Measurements from ENCODE around the gene GDF15. TPM values are rescaled to one million over a fixed set of nuclear protein-coding genes. Genes with fewer than 3 reads are reported as not detected.

GDF15 gene
- total RNA-seq, 1 donor from 2014 or later: 8.9 TPM

- DNase-seq: peak; percentile 34
- Mint-ChIP-seq H3K4me3 (ENCODE audit: unreplicated experiment) (no peak overlapping the region), H3K9me3 (ENCODE audit: unreplicated experiment) (peaks cover 11% of the 10 kb centered on the region), H3K27ac (ENCODE audit: unreplicated experiment) (peak overlapping the region; percentile 94), H3K36me3 (ENCODE audit: unreplicated experiment) (no peaks in the 10 kb centered on the region), H3K4me1 (ENCODE audit: low read depth, unreplicated experiment) (peaks cover 18% of the 10 kb centered on the region), H3K27me3 (ENCODE audit: unreplicated experiment) (peaks cover 10% of the 10 kb centered on the region)
- TF ChIP-seq CTCF (IDR thresholded peaks at IDR 0.05; ENCODE audit: partially characterized antibody, unreplicated experiment): no peak
Measured at GRCh38 chr19:18427743-18428113, 41.8 kb downstream of the GDF15 start.

- no peaks in the 10 kb centered on the region for H3K36me3 Mint-ChIP-seq (ENCODE audit: unreplicated experiment)
- H3K27ac Mint-ChIP-seq (ENCODE audit: unreplicated experiment): peak overlapping the region; percentile 94
- peaks cover 10% of the 10 kb centered on the region for H3K27me3 Mint-ChIP-seq (ENCODE audit: unreplicated experiment)
- peak; percentile 14 for TF ChIP-seq CTCF (IDR thresholded peaks at IDR 0.05; ENCODE audit: partially characterized antibody, unreplicated experiment)
- peak overlapping the region; percentile 82 for H3K4me3 Mint-ChIP-seq (ENCODE audit: unreplicated experiment)
- peaks cover 13% of the 10 kb centered on the region for H3K4me1 Mint-ChIP-seq (ENCODE audit: low read depth, unreplicated experiment)
- peak; percentile 85 for DNase-seq
- peaks cover 6% of the 10 kb centered on the region for H3K9me3 Mint-ChIP-seq (ENCODE audit: unreplicated experiment)
Measured at GRCh38 chr19:18428173-18428786, 42.3 kb downstream of the GDF15 start.

DNA sequence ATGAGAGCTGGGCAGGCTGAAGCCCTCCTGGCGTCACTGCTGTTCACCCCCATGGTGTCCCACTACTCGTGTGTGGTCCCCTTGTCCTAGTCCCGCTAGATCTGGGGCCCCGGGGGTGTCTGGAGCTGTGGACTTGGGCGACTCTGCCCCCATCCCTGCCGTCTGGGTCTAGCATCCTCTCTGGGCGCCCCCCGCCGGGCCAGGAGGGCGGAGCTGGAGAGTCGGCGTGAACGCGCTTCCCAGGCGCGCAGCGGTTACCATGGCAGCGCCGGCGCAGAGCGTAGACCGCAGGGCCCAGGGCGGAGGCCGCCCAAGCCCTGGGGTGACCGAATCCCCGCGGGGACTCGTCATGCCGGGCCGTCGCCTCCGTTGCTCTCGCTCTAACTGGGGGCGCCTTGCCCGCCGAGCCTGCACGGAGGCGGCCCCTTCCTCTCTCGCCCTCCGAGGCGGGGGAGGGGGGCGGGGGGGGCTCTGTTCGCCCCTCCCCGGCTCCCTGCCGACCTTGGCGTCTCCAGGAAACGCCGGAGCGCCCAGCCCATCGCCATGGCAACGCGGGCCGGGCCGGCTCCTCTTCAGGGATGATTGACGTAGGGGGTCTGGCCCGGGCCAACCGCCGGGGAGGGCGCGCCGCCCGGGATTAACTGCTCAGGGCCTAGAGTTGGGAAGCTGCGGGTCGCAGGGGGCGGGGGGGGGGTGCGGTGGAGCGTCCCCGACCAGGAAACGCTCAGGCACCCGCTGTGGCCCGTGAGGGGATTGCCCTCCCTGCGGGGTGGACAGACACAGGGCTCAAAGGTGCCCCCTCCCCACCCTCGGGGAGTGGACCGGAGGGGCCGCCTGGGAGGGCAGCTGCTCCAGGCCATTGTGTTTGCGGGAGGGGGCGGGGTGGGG, 43.1 kb downstream of the GDF15 start:
- no peak for TF ChIP-seq CTCF (IDR thresholded peaks at IDR 0.05; ENCODE audit: partially characterized antibody, unreplicated experiment)
- H3K27me3 Mint-ChIP-seq (ENCODE audit: unreplicated experiment): peaks cover 10% of the 10 kb centered on the region
- peaks cover 11% of the 10 kb centered on the region for H3K4me1 Mint-ChIP-seq (ENCODE audit: low read depth, unreplicated experiment)
- H3K36me3 Mint-ChIP-seq (ENCODE audit: unreplicated experiment): no peaks in the 10 kb centered on the region
- H3K4me3 Mint-ChIP-seq (ENCODE audit: unreplicated experiment): no peak overlapping the region
- peak; percentile 94 for DNase-seq
- H3K27ac Mint-ChIP-seq (ENCODE audit: unreplicated experiment): peak overlapping the region; percentile 85
- peaks cover 3% of the 10 kb centered on the region for H3K9me3 Mint-ChIP-seq (ENCODE audit: unreplicated experiment)

- Mint-ChIP-seq H3K4me1 (ENCODE audit: low read depth, unreplicated experiment) (peaks cover 9% of the 10 kb centered on the region), H3K27me3 (ENCODE audit: unreplicated experiment) (peaks cover 6% of the 10 kb centered on the region), H3K9me3 (ENCODE audit: unreplicated experiment) (peaks cover 5% of the 10 kb centered on the region), H3K4me3 (ENCODE audit: unreplicated experiment) (peak overlapping the region; percentile 20), H3K36me3 (ENCODE audit: unreplicated experiment) (no peaks in the 10 kb centered on the region), H3K27ac (ENCODE audit: unreplicated experiment) (peak overlapping the region; percentile 48)
- DNase-seq: no peak
- no peak for TF ChIP-seq CTCF (IDR thresholded peaks at IDR 0.05; ENCODE audit: partially characterized antibody, unreplicated experiment)
Measured at GRCh38 chr19:18429717-18430416, 43.9 kb downstream of the GDF15 start.

Data from glutamatergic neuron (in vitro differentiated cells).